Endothelial cell of umbilical vein (primary cell): ENCODE results near the gene PER1. TPM values are rescaled to one million over a fixed set of nuclear protein-coding genes. Genes with fewer than 3 reads are reported as not detected.
A peak's percentile ranks its signal among the peaks of the same experiment; 100 is the strongest.

ENCODE experiments used
- BruUV-seq: library from RNA; stranded (reverse); fragments of 400-500 nt; replicated peaks from 2 replicates; lab custom pipeline; 2021; lab: Mats Ljungman, UMichigan
- CTCF ChIA-PET: fragments of 300-600, 350-600 bp; sonication (Branson Sonifier 250); formaldehyde crosslinking; loops from one replicate; lab custom pipeline; 2021; ENCODE audit warnings: antibody characterized with exemption, inconsistent platforms; lab: Charles Lee
- POLR2A ChIA-PET: fragments of 300-600, 350-600 bp; sonication (Branson Sonifier 250); formaldehyde crosslinking; loops from one replicate; lab custom pipeline; 2021; ENCODE audit warnings: antibody characterized with exemption, inconsistent platforms; lab: Charles Lee
- DNase-seq: peaks from one replicate; pipeline ENCODE4 v3.0.0-alpha.2; 2011; ENCODE audit warnings: low read depth, low spot score
- FAIRE-seq: peaks from 2 replicates; lab custom pipeline; 2011; peaks lifted over from hg19 to GRCh38; lab: Jason Lieb, UNC
- H2AFZ ChIP-seq: 2 replicates; pipeline ENCODE4 v1.6.0; 2012; ENCODE audit warnings: low read depth, low read length, control low read depth, inconsistent platforms
- H3K27ac ChIP-seq: 2 replicates; pipeline ENCODE4 v1.5.1; 2011; ENCODE audit warnings: low read depth, mild to moderate bottlenecking, control low read depth, low read length, moderate library complexity; ENCODE audit not compliant: insufficient read depth
- H3K27me3 ChIP-seq, 2 experiments: 2 replicates each; pipeline versions ENCODE4 v1.6.0 to v1.6.1; 2011; ENCODE audit warnings: low read length in 2 of 2, mixed read lengths in 1 of 2; ENCODE audit not compliant: control insufficient read depth in 2 of 2, insufficient read depth in 2 of 2
- H3K36me3 ChIP-seq, 2 experiments: 2 replicates in 1 of 2; 3 replicates in 1 of 2; pipeline ENCODE4 v1.5.1; 2011; ENCODE audit warnings: low read length in 2 of 2, mild to moderate bottlenecking in 1 of 2, moderate library complexity in 1 of 2; ENCODE audit not compliant: control insufficient read depth in 2 of 2, insufficient read depth in 2 of 2; ENCODE audit errors: extremely low read depth in 1 of 2
- H3K4me1 ChIP-seq: 3 replicates; pipeline ENCODE4 v1.5.1; 2011; ENCODE audit warnings: mild to moderate bottlenecking, low read length; ENCODE audit not compliant: control insufficient read depth, insufficient read depth; ENCODE audit errors: extremely low read depth
- H3K4me2 ChIP-seq: 2 replicates; pipeline ENCODE4 v1.6.1; 2011; ENCODE audit warnings: low read length, control low read depth, mixed read lengths; ENCODE audit not compliant: insufficient read depth
- H3K4me3 ChIP-seq, 3 experiments: fragments of 200-600 bp in 1 of 3; sonication (generic), shearing (Covaris generic) in 1 of 3; replicated peaks in 1 of 3; 2 replicates each; pipeline ENCODE4 v1.5.1; 2011 to 2016; ENCODE audit warnings: control low read depth in 3 of 3, low read length in 3 of 3, mild to moderate bottlenecking in 2 of 3, inconsistent platforms in 1 of 3, low read depth in 1 of 3, moderate library complexity in 1 of 3; ENCODE audit not compliant: insufficient read depth in 1 of 3
- H3K79me2 ChIP-seq: 2 replicates; pipeline ENCODE4 v1.6.0; 2012; ENCODE audit warnings: low read length, inconsistent platforms; ENCODE audit not compliant: control insufficient read depth, insufficient read depth
- H3K9ac ChIP-seq: replicated peaks from 2 replicates; pipeline ENCODE3; 2011; ENCODE audit warnings: low read length, control low read depth; ENCODE audit not compliant: insufficient read depth; ENCODE audit errors: extremely low read depth
- H3K9me1 ChIP-seq: replicated peaks from 3 replicates; pipeline ENCODE4 v1.6.0; 2011; ENCODE audit warnings: mild to moderate bottlenecking, low read length; ENCODE audit not compliant: control insufficient read depth, insufficient read depth; ENCODE audit errors: extremely low read depth
- H3K9me3 ChIP-seq: replicated peaks from 2 replicates; pipeline ENCODE4 v1.5.1; 2012; ENCODE audit warnings: low read length, inconsistent platforms; ENCODE audit not compliant: control insufficient read depth, insufficient read depth
- H4K20me1 ChIP-seq: replicated peaks from 2 replicates; pipeline ENCODE3; 2011; ENCODE audit warnings: mild to moderate bottlenecking, low read length; ENCODE audit not compliant: control insufficient read depth, insufficient read depth; ENCODE audit errors: extremely low read depth
- EZH2 ChIP-seq: IDR thresholded peaks from 2 replicates; pipeline ENCODE4 v1.6.1; 2012; ENCODE audit warnings: borderline replicate concordance, low read depth, mild to moderate bottlenecking, moderate library complexity, low read length, inconsistent platforms; ENCODE audit not compliant: severe bottlenecking
- FOS ChIP-seq: IDR thresholded peaks from 2 replicates; pipeline ENCODE4 v1.6.1; 2011; ENCODE audit warnings: mild to moderate bottlenecking, low read length, moderate library complexity, borderline replicate concordance; ENCODE audit not compliant: insufficient read depth
- GATA2 ChIP-seq: IDR thresholded peaks from 2 replicates; pipeline ENCODE4 v1.7.0; 2011; ENCODE audit warnings: low read depth, mild to moderate bottlenecking, moderate library complexity, mixed read lengths, low read length; ENCODE audit not compliant: insufficient read length, insufficient read depth
- JUN ChIP-seq: IDR thresholded peaks from 2 replicates; pipeline ENCODE4 v1.6.1; 2011; ENCODE audit warnings: borderline replicate concordance, low read depth; ENCODE audit not compliant: insufficient read length, insufficient read depth
- MYC ChIP-seq: IDR thresholded peaks from one replicate; pipeline ENCODE4 v1.6.1; 2011; ENCODE audit warnings: mild to moderate bottlenecking, low read depth, low read length
- POLR2A ChIP-seq: IDR thresholded peaks from 2 replicates; pipeline ENCODE4 v1.6.1; 2012; ENCODE audit warnings: low read depth, mild to moderate bottlenecking, control low read depth, low read length
- POLR2AphosphoS5 ChIP-seq: IDR thresholded peaks from 2 replicates; pipeline ENCODE4 v1.6.1; 2012; ENCODE audit warnings: low read depth, mild to moderate bottlenecking, control low read depth, low read length, moderate library complexity; ENCODE audit not compliant: insufficient read depth
- dilution Hi-C: fragments of 300-500 bp; cut with MboI; formaldehyde crosslinking; loops from one replicate; pipeline ENCODE4 v1.15.0; 2019; ENCODE audit warnings: low sequenced_read_pairs; ENCODE audit not compliant: extremely low pct_ligation_motif_present
- intact Hi-C: fragments of 100-400 bp; cut with micrococcal nuclease; formaldehyde crosslinking; loops from one replicate; pipeline ENCODE4 v1.10.0; 2022
- polyA plus RNA-seq, 4 experiments: library from polyadenylated mRNA; depleted of rRNA in 3 of 4; stranded (reverse) in 3 of 4; unstranded in 1 of 4; fragments of >200 nt; gene quantifications; 2 replicates each; pipeline versions ENCODE4 v1.2.1 to v1.2.3, GENCODE V29; 2011 to 2012; ENCODE audit warnings: missing spikeins in 1 of 4
- total RNA-seq: library from RNA; stranded (reverse); gene quantifications from 2 replicates; pipeline ENCODE4 v1.2.3, GENCODE V29; 2021
- TF ChIP-seq, protein P1 (sequence below), 2 donors: IDR thresholded peaks; 1 replicate in 1 of 2; 2 replicates in 1 of 2; pipeline ENCODE4 v1.5.1; 2011; ENCODE audit warnings: low read length in 2 of 2, mild to moderate bottlenecking in 2 of 2, moderate library complexity in 2 of 2, control low read depth in 1 of 2, inconsistent platforms in 1 of 2, low read depth in 1 of 2; ENCODE audit not compliant: insufficient read depth in 1 of 2; ENCODE audit errors: extremely low read depth in 1 of 2
- TF ChIP-seq, protein P2 (sequence below): IDR thresholded peaks from 2 replicates; pipeline ENCODE4 v1.6.1; 2011; ENCODE audit not compliant: insufficient read depth, insufficient read length

PER1 gene
- total and polyA plus RNA-seq, 2 donors (not counting 3 experiments of a cell fraction or from before 2014, with no cell fraction given): 12.1 to 32.1 TPM

DNA sequence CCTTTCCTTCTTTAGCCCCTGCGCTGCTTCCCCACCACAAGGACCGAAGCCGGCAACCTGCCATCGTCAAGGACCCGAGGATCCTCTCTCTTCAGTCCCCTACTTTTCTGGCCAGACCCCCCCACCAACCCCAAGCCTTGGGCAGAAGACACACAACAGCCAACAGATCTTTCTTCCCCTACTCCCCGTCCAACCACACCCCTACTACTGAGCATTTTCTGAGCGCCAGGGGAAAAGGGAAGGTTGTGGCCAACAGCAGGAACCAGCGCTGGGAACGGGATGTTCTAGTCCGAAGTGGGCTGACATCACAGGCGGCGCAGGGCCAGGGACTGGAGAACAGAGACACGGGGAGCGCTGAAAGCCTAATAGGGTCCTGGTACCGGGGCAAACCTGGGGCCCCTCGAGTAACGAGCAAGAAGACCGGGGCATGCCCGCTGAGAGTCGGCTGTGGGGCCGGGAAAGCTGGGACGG lies 528 bp downstream of the PER1 start:
- H3K79me2 ChIP-seq: peaks cover 5% of the 10 kb centered on the region
- H3K27ac ChIP-seq: peak overlapping the region; percentile 99
- ChIA-PET CTCF (interaction anchor here (0.9 to 3.6 kb wide), 4 partner anchors 9 to 58 kb away, joined by 4 to 28 read pairs (median 4); no protein-coding TSS in a partner anchor), POLR2A (interaction anchor here (1.0 to 1.1 kb wide), 4 partner anchors 8 to 22 kb away, joined by 4 to 9 read pairs (median 7); no protein-coding TSS in a partner anchor)
- dilution Hi-C loops: no loop called here
- DNase-seq (peak; percentile 62), FAIRE-seq (no peak)
- H4K20me1 ChIP-seq: no peaks in the 10 kb centered on the region
- no peaks in the 10 kb centered on the region for H3K9me1 ChIP-seq
- peak overlapping the region; percentile 96 for H3K9ac ChIP-seq
- H3K4me3 ChIP-seq: peak overlapping the region; percentile 67 to 83 (median 69)
- peaks cover 2 to 32% of the 10 kb centered on the region in 2 experiments for H3K36me3 ChIP-seq
- H3K4me1 ChIP-seq: peaks cover 43% of the 10 kb centered on the region
- no peak overlapping the region for H2AFZ ChIP-seq
- intact Hi-C loops: loop anchor here (1.0 kb wide), 1 partner anchor 12 kb away; no protein-coding TSS in a partner anchor
- H3K27me3 ChIP-seq: no peaks in the 10 kb centered on the region
- H3K4me2 ChIP-seq: peak overlapping the region; percentile 82
- no peaks in the 10 kb centered on the region for H3K9me3 ChIP-seq
- TF ChIP-seq MYC (no peak), POLR2AphosphoS5 (no peak), JUN (no peak), FOS (no peak), GATA2 (no peak), POLR2A (no peak), EZH2 (no peak)
- TF ChIP-seq, protein P1, sequence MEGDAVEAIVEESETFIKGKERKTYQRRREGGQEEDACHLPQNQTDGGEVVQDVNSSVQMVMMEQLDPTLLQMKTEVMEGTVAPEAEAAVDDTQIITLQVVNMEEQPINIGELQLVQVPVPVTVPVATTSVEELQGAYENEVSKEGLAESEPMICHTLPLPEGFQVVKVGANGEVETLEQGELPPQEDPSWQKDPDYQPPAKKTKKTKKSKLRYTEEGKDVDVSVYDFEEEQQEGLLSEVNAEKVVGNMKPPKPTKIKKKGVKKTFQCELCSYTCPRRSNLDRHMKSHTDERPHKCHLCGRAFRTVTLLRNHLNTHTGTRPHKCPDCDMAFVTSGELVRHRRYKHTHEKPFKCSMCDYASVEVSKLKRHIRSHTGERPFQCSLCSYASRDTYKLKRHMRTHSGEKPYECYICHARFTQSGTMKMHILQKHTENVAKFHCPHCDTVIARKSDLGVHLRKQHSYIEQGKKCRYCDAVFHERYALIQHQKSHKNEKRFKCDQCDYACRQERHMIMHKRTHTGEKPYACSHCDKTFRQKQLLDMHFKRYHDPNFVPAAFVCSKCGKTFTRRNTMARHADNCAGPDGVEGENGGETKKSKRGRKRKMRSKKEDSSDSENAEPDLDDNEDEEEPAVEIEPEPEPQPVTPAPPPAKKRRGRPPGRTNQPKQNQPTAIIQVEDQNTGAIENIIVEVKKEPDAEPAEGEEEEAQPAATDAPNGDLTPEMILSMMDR (IDR thresholded peaks at IDR 0.05; ENCODE audit: extremely low read depth in 1 of 2, insufficient read depth in 1 of 2, low read depth in 1 of 2, low read length in 2 of 2): no peak
- TF ChIP-seq, protein P2, sequence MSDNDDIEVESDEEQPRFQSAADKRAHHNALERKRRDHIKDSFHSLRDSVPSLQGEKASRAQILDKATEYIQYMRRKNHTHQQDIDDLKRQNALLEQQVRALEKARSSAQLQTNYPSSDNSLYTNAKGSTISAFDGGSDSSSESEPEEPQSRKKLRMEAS: no peak
- BruUV-seq: TSS peak; percentile 98
